Measurements from ENCODE around the gene RFC2. TPM values are rescaled to one million over a fixed set of nuclear protein-coding genes. Genes with fewer than 3 reads are reported as not detected.

The RFC2 gene
- total and polyA plus RNA-seq, 2 of the 8 experiments (the other 6 are each of a cell fraction or from before 2014, with no cell fraction given), result 52.9 to 85.4 TPM

DNA sequence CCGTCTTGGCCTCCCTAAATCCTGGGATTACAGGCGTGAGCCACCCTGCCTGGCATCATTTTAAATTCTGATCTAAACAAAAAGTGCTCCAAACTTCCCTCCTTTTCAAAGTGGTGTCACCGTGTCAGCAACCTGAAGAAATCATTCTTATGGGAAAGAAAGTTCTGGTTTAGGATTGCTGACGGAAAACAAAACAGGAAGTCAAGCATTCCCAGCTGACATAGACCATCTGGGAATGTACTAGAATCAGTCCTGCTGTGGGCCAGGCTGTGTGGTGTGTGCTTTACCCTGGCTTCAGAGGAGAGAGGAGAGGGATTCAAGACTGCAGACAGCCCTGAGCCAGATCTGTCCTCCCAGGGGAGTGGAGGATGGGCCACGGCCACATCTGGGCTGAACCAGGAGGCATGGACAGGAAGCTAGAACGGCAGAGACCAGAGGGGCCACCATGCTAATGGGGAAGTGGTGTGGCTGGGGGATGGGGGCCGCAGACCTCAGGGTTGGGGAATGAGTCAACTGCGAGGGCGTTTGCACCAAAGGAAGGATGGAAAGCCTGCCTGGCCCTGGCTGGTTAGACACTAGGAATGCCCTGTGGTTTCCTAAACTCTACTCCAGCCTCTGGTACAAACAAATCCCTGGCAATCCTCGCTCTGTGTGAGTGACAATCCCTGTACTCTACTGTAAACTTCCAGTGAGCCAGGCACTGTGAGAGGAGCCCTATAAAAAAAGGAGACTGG is 18.3 kb upstream of the RFC2 start (continued):
- TF ChIP-seq, protein P1, sequence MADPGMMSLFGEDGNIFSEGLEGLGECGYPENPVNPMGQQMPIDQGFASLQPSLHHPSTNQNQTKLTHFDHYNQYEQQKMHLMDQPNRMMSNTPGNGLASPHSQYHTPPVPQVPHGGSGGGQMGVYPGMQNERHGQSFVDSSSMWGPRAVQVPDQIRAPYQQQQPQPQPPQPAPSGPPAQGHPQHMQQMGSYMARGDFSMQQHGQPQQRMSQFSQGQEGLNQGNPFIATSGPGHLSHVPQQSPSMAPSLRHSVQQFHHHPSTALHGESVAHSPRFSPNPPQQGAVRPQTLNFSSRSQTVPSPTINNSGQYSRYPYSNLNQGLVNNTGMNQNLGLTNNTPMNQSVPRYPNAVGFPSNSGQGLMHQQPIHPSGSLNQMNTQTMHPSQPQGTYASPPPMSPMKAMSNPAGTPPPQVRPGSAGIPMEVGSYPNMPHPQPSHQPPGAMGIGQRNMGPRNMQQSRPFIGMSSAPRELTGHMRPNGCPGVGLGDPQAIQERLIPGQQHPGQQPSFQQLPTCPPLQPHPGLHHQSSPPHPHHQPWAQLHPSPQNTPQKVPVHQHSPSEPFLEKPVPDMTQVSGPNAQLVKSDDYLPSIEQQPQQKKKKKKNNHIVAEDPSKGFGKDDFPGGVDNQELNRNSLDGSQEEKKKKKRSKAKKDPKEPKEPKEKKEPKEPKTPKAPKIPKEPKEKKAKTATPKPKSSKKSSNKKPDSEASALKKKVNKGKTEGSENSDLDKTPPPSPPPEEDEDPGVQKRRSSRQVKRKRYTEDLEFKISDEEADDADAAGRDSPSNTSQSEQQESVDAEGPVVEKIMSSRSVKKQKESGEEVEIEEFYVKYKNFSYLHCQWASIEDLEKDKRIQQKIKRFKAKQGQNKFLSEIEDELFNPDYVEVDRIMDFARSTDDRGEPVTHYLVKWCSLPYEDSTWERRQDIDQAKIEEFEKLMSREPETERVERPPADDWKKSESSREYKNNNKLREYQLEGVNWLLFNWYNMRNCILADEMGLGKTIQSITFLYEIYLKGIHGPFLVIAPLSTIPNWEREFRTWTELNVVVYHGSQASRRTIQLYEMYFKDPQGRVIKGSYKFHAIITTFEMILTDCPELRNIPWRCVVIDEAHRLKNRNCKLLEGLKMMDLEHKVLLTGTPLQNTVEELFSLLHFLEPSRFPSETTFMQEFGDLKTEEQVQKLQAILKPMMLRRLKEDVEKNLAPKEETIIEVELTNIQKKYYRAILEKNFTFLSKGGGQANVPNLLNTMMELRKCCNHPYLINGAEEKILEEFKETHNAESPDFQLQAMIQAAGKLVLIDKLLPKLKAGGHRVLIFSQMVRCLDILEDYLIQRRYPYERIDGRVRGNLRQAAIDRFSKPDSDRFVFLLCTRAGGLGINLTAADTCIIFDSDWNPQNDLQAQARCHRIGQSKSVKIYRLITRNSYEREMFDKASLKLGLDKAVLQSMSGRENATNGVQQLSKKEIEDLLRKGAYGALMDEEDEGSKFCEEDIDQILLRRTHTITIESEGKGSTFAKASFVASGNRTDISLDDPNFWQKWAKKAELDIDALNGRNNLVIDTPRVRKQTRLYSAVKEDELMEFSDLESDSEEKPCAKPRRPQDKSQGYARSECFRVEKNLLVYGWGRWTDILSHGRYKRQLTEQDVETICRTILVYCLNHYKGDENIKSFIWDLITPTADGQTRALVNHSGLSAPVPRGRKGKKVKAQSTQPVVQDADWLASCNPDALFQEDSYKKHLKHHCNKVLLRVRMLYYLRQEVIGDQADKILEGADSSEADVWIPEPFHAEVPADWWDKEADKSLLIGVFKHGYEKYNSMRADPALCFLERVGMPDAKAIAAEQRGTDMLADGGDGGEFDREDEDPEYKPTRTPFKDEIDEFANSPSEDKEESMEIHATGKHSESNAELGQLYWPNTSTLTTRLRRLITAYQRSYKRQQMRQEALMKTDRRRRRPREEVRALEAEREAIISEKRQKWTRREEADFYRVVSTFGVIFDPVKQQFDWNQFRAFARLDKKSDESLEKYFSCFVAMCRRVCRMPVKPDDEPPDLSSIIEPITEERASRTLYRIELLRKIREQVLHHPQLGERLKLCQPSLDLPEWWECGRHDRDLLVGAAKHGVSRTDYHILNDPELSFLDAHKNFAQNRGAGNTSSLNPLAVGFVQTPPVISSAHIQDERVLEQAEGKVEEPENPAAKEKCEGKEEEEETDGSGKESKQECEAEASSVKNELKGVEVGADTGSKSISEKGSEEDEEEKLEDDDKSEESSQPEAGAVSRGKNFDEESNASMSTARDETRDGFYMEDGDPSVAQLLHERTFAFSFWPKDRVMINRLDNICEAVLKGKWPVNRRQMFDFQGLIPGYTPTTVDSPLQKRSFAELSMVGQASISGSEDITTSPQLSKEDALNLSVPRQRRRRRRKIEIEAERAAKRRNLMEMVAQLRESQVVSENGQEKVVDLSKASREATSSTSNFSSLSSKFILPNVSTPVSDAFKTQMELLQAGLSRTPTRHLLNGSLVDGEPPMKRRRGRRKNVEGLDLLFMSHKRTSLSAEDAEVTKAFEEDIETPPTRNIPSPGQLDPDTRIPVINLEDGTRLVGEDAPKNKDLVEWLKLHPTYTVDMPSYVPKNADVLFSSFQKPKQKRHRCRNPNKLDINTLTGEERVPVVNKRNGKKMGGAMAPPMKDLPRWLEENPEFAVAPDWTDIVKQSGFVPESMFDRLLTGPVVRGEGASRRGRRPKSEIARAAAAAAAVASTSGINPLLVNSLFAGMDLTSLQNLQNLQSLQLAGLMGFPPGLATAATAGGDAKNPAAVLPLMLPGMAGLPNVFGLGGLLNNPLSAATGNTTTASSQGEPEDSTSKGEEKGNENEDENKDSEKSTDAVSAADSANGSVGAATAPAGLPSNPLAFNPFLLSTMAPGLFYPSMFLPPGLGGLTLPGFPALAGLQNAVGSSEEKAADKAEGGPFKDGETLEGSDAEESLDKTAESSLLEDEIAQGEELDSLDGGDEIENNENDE (IDR thresholded peaks at IDR 0.05; ENCODE audit: insufficient replicate concordance, low read length), result no peak
- TF ChIP-seq CBX5 (IDR thresholded peaks at IDR 0.05; ENCODE audit: low read depth, low read length) (no peak), TAF1 (IDR thresholded peaks at IDR 0.05; ENCODE audit: low read depth, low read length) (0 out of 2 replicates have a peak, but pooled peaks have one; percentile 40), KDM4A (IDR thresholded peaks at IDR 0.05; ENCODE audit: low read depth, low read length, severe bottlenecking) (no peak), SAP30 (IDR thresholded peaks at IDR 0.05; ENCODE audit: insufficient read depth, insufficient replicate concordance, low read length) (no peak), CHD1 (IDR thresholded peaks at IDR 0.05; ENCODE audit: low read depth, low read length) (no peak), JUND (IDR thresholded peaks at IDR 0.05; ENCODE audit: low read length) (peak; percentile 16; the same call in 1 of the 2 replicates), CHD2 (IDR thresholded peaks at IDR 0.05; ENCODE audit: low read length) (0 out of 2 replicates have a peak, but pooled peaks have one; percentile 32), TEAD4 (IDR thresholded peaks at IDR 0.05; ENCODE audit: low read depth, low read length) (no peak), SP4 (IDR thresholded peaks at IDR 0.05; ENCODE audit: low read length) (no peak), HDAC6 (IDR thresholded peaks at IDR 0.05; ENCODE audit: low read depth, low read length) (no peak)

All from H1 (cell line).